ENCODE results near the gene BANK1.

Gene BANK1

GRCh38 chr4:102057122-102057521 lies 266.6 kb downstream of the BANK1 start:
- POLR2A ChIA-PET: no interaction called here
- TF ChIP-seq, protein P1, sequence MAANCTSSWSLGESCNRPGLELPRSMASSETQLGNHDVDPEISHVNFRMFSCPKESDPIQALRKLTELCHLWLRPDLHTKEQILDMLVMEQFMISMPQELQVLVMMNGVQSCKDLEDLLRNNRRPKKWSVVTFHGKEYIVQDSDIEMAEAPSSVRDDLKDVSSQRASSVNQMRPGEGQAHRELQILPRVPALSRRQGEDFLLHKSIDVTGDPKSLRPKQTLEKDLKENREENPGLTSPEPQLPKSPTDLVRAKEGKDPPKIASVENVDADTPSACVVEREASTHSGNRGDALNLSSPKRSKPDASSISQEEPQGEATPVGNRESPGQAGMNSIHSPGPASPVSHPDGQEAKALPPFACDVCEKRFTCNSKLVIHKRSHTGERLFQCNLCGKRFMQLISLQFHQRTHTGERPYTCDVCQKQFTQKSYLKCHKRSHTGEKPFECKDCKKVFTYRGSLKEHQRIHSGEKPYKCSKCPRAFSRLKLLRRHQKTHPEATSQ (tag by site-specific recombination; IDR thresholded peaks at IDR 0.05): no peak
- TF ChIP-seq ZNF596 (tag by site-specific recombination; IDR thresholded peaks at IDR 0.05): peak; percentile 96
- CTCF ChIA-PET: interaction anchor here (0.7 kb wide), 1 partner anchor 322 kb away, joined by 3 read pairs; no protein-coding TSS in a partner anchor

GRCh38 chr4:102061133-102061532 lies 270.6 kb downstream of the BANK1 start:
- H3K4me1 ChIP-seq (ENCODE audit: control insufficient read depth, insufficient read depth, low read length): no peaks in the 10 kb centered on the region
- H3K36me3 ChIP-seq (ENCODE audit: control insufficient read depth in 2 of 2, insufficient read depth in 1 of 2, low read length in 2 of 2): no peaks in the 10 kb centered on the region
- POLR2A ChIA-PET: no interaction called here
- TF ChIP-seq KLF7 (tag by site-specific recombination; IDR thresholded peaks at IDR 0.05; ENCODE audit: borderline replicate concordance): no peak
- TF ChIP-seq ZNF555 (tag by site-specific recombination; conservative IDR thresholded peaks at IDR 0.05): no peak
- no peak for TF ChIP-seq ZNF2 (tag by site-specific recombination; IDR thresholded peaks at IDR 0.05)
- no peak for TF ChIP-seq AEBP2 (tag by site-specific recombination; IDR thresholded peaks at IDR 0.05; ENCODE audit: borderline replicate concordance)
- no peak for TF ChIP-seq ZNF561 (tag by site-specific recombination; IDR thresholded peaks at IDR 0.05; ENCODE audit: borderline replicate concordance)
- TF ChIP-seq ATF2 (tag by site-specific recombination; IDR thresholded peaks at IDR 0.05; ENCODE audit: low read depth): no peak
- TF ChIP-seq, protein P2, sequence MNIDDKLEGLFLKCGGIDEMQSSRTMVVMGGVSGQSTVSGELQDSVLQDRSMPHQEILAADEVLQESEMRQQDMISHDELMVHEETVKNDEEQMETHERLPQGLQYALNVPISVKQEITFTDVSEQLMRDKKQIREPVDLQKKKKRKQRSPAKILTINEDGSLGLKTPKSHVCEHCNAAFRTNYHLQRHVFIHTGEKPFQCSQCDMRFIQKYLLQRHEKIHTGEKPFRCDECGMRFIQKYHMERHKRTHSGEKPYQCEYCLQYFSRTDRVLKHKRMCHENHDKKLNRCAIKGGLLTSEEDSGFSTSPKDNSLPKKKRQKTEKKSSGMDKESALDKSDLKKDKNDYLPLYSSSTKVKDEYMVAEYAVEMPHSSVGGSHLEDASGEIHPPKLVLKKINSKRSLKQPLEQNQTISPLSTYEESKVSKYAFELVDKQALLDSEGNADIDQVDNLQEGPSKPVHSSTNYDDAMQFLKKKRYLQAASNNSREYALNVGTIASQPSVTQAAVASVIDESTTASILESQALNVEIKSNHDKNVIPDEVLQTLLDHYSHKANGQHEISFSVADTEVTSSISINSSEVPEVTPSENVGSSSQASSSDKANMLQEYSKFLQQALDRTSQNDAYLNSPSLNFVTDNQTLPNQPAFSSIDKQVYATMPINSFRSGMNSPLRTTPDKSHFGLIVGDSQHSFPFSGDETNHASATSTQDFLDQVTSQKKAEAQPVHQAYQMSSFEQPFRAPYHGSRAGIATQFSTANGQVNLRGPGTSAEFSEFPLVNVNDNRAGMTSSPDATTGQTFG (tag by site-specific recombination; IDR thresholded peaks at IDR 0.05; ENCODE audit: borderline replicate concordance): no peak
- no peak for TF ChIP-seq PBX3 (CRISPR knock-in tag; IDR thresholded peaks at IDR 0.05)
- no peak for TF ChIP-seq INSM2 (tag by site-specific recombination; IDR thresholded peaks at IDR 0.05)
- TF ChIP-seq ZNF707 (tag by site-specific recombination; IDR thresholded peaks at IDR 0.05): no peak
- TF ChIP-seq ZNF324 (tag by site-specific recombination; IDR thresholded peaks at IDR 0.05): no peak
- TF ChIP-seq ZNF266 (tag by site-specific recombination; IDR thresholded peaks at IDR 0.05; ENCODE audit: low read depth): no peak
- no peak for TF ChIP-seq WT1 (tag by site-specific recombination; IDR thresholded peaks at IDR 0.05)
- TF ChIP-seq ZNF426 (tag by site-specific recombination; IDR thresholded peaks at IDR 0.05): no peak
- H3K27ac ChIP-seq (ENCODE audit: extremely low read depth, low read depth, low read length): no peak overlapping the region
- H3K4me3 ChIP-seq (ENCODE audit: low read depth, low read length): no peak overlapping the region
- no peaks in the 10 kb centered on the region for H3K9me3 ChIP-seq (ENCODE audit: control insufficient read depth, insufficient read depth, low read depth, low read length)
- CTCF ChIA-PET: no interaction called here

More at GRCh38 chr4:102057122-102057521, 266.6 kb downstream of the BANK1 start:
- no peaks in the 10 kb centered on the region for H3K9me3 ChIP-seq (ENCODE audit: control insufficient read depth, insufficient read depth, low read depth, low read length)
- no peak overlapping the region for H3K27ac ChIP-seq (ENCODE audit: extremely low read depth, low read depth, low read length)
- H3K36me3 ChIP-seq (ENCODE audit: control insufficient read depth in 2 of 2, insufficient read depth in 1 of 2, low read length in 2 of 2): no peaks in the 10 kb centered on the region
- no peak overlapping the region for H3K4me3 ChIP-seq (ENCODE audit: low read depth, low read length)
- H3K4me1 ChIP-seq (ENCODE audit: control insufficient read depth, insufficient read depth, low read length): no peaks in the 10 kb centered on the region

Data from HEK293 (cell line).